ENCODE results near the gene SMYD3. TPM values are rescaled to one million over a fixed set of nuclear protein-coding genes. Genes with fewer than 3 reads are reported as not detected.

Gene SMYD3
- total RNA-seq, 1 donor from 2014 or later: 35.4 TPM

DNA sequence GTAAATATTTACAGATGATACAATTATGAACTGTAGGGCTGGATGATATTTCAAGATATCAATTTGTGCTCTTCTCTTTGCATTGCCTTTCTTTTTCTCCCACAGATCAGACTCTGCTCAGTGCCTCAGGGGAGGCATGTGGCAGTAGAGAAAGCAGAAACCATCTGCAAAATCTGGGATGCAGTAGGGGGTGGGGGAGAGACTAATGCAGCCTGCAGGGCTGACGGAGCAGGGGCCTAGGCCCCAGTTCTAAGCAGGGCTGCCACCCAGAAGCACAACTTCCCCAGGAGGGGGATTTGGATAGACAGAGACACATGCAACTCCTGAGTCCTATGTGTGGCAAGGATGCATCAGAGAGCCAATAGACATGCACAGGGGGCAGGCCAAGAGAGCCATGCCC, 511.6 kb downstream of the SMYD3 start:
- H3K27ac Mint-ChIP-seq (ENCODE audit: unreplicated experiment): no peak overlapping the region
- TF ChIP-seq, protein P1, sequence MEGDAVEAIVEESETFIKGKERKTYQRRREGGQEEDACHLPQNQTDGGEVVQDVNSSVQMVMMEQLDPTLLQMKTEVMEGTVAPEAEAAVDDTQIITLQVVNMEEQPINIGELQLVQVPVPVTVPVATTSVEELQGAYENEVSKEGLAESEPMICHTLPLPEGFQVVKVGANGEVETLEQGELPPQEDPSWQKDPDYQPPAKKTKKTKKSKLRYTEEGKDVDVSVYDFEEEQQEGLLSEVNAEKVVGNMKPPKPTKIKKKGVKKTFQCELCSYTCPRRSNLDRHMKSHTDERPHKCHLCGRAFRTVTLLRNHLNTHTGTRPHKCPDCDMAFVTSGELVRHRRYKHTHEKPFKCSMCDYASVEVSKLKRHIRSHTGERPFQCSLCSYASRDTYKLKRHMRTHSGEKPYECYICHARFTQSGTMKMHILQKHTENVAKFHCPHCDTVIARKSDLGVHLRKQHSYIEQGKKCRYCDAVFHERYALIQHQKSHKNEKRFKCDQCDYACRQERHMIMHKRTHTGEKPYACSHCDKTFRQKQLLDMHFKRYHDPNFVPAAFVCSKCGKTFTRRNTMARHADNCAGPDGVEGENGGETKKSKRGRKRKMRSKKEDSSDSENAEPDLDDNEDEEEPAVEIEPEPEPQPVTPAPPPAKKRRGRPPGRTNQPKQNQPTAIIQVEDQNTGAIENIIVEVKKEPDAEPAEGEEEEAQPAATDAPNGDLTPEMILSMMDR (IDR thresholded peaks at IDR 0.05; ENCODE audit: unreplicated experiment): no peak
- peaks cover 9% of the 10 kb centered on the region for H3K4me1 Mint-ChIP-seq (ENCODE audit: unreplicated experiment)
- peaks cover 1% of the 10 kb centered on the region for H3K27me3 Mint-ChIP-seq (ENCODE audit: unreplicated experiment)
- H3K9me3 Mint-ChIP-seq (ENCODE audit: unreplicated experiment): no peaks in the 10 kb centered on the region
- H3K36me3 Mint-ChIP-seq (ENCODE audit: low read depth, unreplicated experiment): no peaks in the 10 kb centered on the region
- DNase-seq (ENCODE audit: low spot score): no peak
- no peak overlapping the region for H3K4me3 Mint-ChIP-seq (ENCODE audit: unreplicated experiment)

DNA sequence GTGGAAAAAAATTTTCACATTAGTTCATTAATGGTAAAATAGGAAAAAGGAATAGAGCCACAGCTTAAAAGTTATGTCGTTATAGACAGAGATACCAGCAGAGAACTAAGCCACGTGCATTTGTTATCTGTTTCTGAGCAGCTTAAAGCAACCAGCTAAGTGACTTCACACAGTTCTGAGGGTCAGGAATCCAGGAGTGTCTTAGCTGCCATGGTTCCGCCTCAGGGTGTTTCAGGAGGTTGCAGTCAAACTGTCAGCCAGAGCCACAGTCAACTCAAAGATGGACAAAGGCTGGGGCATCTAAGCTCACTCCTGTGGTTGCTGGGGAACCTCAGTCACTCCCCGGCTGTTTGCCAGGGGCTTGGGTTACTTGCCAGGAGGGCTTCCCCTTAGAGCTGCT, 515.8 kb downstream of the SMYD3 start:
- H3K27ac Mint-ChIP-seq (ENCODE audit: unreplicated experiment): no peak overlapping the region

DNA sequence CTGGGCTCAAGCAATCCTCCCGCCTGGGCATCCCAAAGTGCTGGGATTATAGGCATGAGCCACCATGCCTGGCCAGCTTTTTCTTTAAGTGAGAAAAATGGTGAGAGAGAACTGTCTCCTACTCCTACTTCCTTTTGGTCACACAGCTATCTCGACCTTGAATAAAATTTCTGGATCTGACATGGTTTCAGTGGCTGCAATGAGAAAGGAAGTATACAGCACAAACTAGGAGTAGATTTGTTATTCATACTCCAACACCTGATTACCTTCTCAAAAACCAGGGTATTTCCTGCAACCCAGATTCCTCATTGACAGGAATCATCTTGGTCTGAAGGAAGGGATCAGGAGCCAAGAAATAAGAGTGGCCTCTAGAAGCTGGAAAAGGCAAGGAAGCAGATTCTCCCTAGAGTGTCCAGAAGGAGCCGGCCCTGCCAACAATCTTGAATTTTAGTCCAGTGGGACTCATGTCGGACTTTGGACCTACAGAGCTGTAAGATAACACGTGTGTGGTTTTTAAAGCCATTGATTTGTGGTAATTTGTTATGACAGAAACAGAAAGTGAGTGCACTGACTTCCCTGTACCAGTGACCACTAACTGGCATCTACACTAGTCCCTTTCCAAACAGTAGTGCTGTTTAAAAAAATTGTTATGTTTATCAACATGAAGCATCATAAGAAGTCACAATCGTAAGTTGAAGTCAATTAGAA, 516.6 kb downstream of the SMYD3 start:
- no peak overlapping the region for H3K27ac Mint-ChIP-seq (ENCODE audit: unreplicated experiment)
- H3K4me1 Mint-ChIP-seq (ENCODE audit: unreplicated experiment): no peaks in the 10 kb centered on the region
- no peaks in the 10 kb centered on the region for H3K9me3 Mint-ChIP-seq (ENCODE audit: unreplicated experiment)
- no peaks in the 10 kb centered on the region for H3K27me3 Mint-ChIP-seq (ENCODE audit: unreplicated experiment)
- H3K36me3 Mint-ChIP-seq (ENCODE audit: low read depth, unreplicated experiment): no peaks in the 10 kb centered on the region
- DNase-seq (ENCODE audit: low spot score): no peak
- H3K4me3 Mint-ChIP-seq (ENCODE audit: unreplicated experiment): no peak overlapping the region
- TF ChIP-seq, protein P1 (IDR thresholded peaks at IDR 0.05; ENCODE audit: unreplicated experiment): no peak

More for the DNA sequence above, 515.8 kb downstream of the SMYD3 start:
- Mint-ChIP-seq H3K4me3 (ENCODE audit: unreplicated experiment) (no peak overlapping the region), H3K27me3 (ENCODE audit: unreplicated experiment) (no peaks in the 10 kb centered on the region), H3K4me1 (ENCODE audit: unreplicated experiment) (no peaks in the 10 kb centered on the region), H3K9me3 (ENCODE audit: unreplicated experiment) (no peaks in the 10 kb centered on the region), H3K36me3 (ENCODE audit: low read depth, unreplicated experiment) (no peaks in the 10 kb centered on the region)
- no peak for DNase-seq (ENCODE audit: low spot score)
- TF ChIP-seq, protein P1 (IDR thresholded peaks at IDR 0.05; ENCODE audit: unreplicated experiment): no peak

DNA sequence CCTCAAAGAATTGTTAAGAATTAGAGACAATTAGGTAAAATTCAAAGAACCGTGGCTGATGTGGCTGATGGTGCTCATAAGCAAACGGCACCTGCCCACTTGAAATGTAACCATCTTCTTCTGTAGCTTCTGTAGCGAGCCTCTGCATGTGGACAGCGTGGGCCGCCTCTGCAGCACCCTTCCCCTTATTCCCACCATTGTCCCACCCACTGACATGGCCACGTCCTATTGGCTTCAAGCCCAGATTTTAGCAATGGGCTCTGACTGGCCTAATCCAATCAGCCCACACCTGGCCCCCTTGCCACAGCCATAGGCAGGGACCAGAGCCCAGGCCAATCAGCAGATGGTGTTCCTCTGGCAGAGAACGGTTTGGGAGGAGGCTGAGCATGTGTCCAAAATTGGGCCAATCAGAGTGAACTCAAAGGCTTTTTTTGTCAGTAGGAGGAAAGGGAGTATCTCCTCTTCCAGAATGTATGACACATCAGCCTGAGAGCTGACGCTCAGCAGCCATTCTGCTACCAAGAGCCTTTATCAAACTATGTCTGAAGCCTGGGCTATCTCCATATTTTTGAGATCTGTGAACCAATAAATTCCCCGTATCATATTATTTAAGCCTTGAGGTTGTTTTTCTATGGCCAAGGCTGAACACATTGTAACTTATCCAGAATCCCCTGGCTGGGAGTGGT, 518.5 kb downstream of the SMYD3 start:
- no peaks in the 10 kb centered on the region for H3K36me3 Mint-ChIP-seq (ENCODE audit: low read depth, unreplicated experiment)
- H3K27ac Mint-ChIP-seq (ENCODE audit: unreplicated experiment): no peak overlapping the region
- H3K27me3 Mint-ChIP-seq (ENCODE audit: unreplicated experiment): no peaks in the 10 kb centered on the region
- no peaks in the 10 kb centered on the region for H3K9me3 Mint-ChIP-seq (ENCODE audit: unreplicated experiment)
- no peaks in the 10 kb centered on the region for H3K4me1 Mint-ChIP-seq (ENCODE audit: unreplicated experiment)
- no peak overlapping the region for H3K4me3 Mint-ChIP-seq (ENCODE audit: unreplicated experiment)
- no peak for DNase-seq (ENCODE audit: low spot score)
- TF ChIP-seq, protein P1 (IDR thresholded peaks at IDR 0.05; ENCODE audit: unreplicated experiment): no peak

DNA sequence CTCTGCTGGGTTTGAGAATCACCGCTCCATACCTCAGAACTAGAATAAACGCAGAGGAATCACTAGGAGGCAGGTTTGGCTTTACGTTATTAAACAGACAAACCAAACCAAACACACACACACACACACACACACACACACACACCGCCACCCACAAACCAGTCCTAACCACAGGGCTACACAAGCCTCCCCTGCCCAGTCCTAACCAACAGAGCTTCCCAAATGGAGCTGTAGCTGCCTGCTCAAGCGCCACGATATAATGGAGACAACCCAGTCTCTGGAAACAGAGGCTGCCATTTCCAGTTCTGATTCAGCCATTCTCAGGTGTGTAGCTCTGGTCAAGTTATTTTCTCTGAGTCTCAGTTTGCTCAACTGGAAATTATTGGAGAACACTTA, 519.1 kb downstream of the SMYD3 start:
- no peaks in the 10 kb centered on the region for H3K36me3 Mint-ChIP-seq (ENCODE audit: low read depth, unreplicated experiment)
- H3K27me3 Mint-ChIP-seq (ENCODE audit: unreplicated experiment): no peaks in the 10 kb centered on the region
- no peak overlapping the region for H3K4me3 Mint-ChIP-seq (ENCODE audit: unreplicated experiment)
- H3K9me3 Mint-ChIP-seq (ENCODE audit: unreplicated experiment): no peaks in the 10 kb centered on the region
- DNase-seq (ENCODE audit: low spot score): no peak
- no peaks in the 10 kb centered on the region for H3K4me1 Mint-ChIP-seq (ENCODE audit: unreplicated experiment)
- no peak overlapping the region for H3K27ac Mint-ChIP-seq (ENCODE audit: unreplicated experiment)
- TF ChIP-seq, protein P1 (IDR thresholded peaks at IDR 0.05; ENCODE audit: unreplicated experiment): no peak

Measured in endothelial cell (in vitro differentiated cells).